Loucy (cell line): ENCODE results near the gene PRMT1.
A peak's percentile ranks its signal among the peaks of the same experiment; 100 is the strongest.

Source experiments
- H2AFZ ChIP-seq: fragments of 200-600 bp; sonication (generic); 2 replicates; pipeline ENCODE4 v1.6.0; 2016; ENCODE audit warnings: antibody characterized with exemption, mild to moderate bottlenecking, low read length, moderate library complexity
- H3F3A ChIP-seq: fragments of 200-600 bp; 2 replicates; pipeline ENCODE4 v1.6.0; 2016; ENCODE audit warnings: antibody characterized with exemption, low read depth, mild to moderate bottlenecking
- H3K27me3 ChIP-seq: fragments of 200-600 bp; sonication (generic); 2 replicates; pipeline ENCODE4 v1.6.1; 2014; ENCODE audit warnings: low read length, mild to moderate bottlenecking; ENCODE audit not compliant: insufficient read depth, poor library complexity, severe bottlenecking
- H3K36me3 ChIP-seq: fragments of 200-600 bp; sonication (generic); 2 replicates; pipeline ENCODE4 v1.6.1; 2016; ENCODE audit warnings: low read length; ENCODE audit not compliant: insufficient read depth
- H3K4me1 ChIP-seq: fragments of 200-600 bp; sonication (generic); 2 replicates; pipeline ENCODE4 v1.5.1; 2014; ENCODE audit warnings: low read length, mild to moderate bottlenecking; ENCODE audit not compliant: insufficient read depth, poor library complexity, severe bottlenecking
- H3K4me2 ChIP-seq: fragments of 200-600 bp; sonication (generic); 2 replicates; pipeline ENCODE4 v1.6.0; 2014; ENCODE audit warnings: antibody characterized with exemption, low read length, low read depth, mild to moderate bottlenecking; ENCODE audit not compliant: poor library complexity, severe bottlenecking
- H3K4me3 ChIP-seq: fragments of 200-600 bp; sonication (generic); 2 replicates; pipeline ENCODE4 v1.5.1; 2014; ENCODE audit warnings: low read length, mild to moderate bottlenecking, mixed read lengths; ENCODE audit not compliant: poor library complexity, severe bottlenecking
- H3K79me2 ChIP-seq: fragments of 200-600 bp; sonication (generic); 2 replicates; pipeline ENCODE4 v1.6.1; 2014; ENCODE audit warnings: low read length; ENCODE audit not compliant: insufficient read depth
- H3K9ac ChIP-seq: fragments of 200-600 bp; sonication (generic); 2 replicates; pipeline ENCODE4 v1.6.0; 2014; ENCODE audit warnings: mild to moderate bottlenecking, low read depth, low read length, moderate library complexity; ENCODE audit not compliant: poor library complexity, severe bottlenecking
- H3K9me2 ChIP-seq: fragments of 200-600 bp; sonication (generic); replicated peaks from 2 replicates; pipeline ENCODE4 v1.6.1; 2016; ENCODE audit warnings: low read depth, low read length, mixed read lengths
- H3K9me3 ChIP-seq: fragments of 200-600 bp; sonication (generic); 2 replicates; pipeline ENCODE4 v1.6.1; 2014; ENCODE audit warnings: mild to moderate bottlenecking, antibody characterized with exemption, low read length, low read depth; ENCODE audit not compliant: insufficient read depth
- H4K20me1 ChIP-seq: fragments of 200-600 bp; sonication (generic); 2 replicates; pipeline ENCODE4 v1.6.0; 2014; ENCODE audit warnings: antibody characterized with exemption, low read length, mild to moderate bottlenecking; ENCODE audit not compliant: insufficient read depth, poor library complexity, severe bottlenecking
- EZH2phosphoT487 ChIP-seq: fragments of 200-600 bp; IDR thresholded peaks from 2 replicates; pipeline ENCODE4 v1.6.1; 2018; ENCODE audit warnings: antibody characterized with exemption, mild to moderate bottlenecking, moderate library complexity, borderline replicate concordance
- TF ChIP-seq, protein P1 (sequence below): fragments of 200-600 bp; sonication (generic); conservative IDR thresholded peaks from 2 replicates; pipeline ENCODE4 v1.5.1; 2014; ENCODE audit warnings: mild to moderate bottlenecking, antibody characterized with exemption, low read length

PRMT1 gene

GRCh38 chr19:49677901-49678674 is 1.0 kb downstream of the PRMT1 start:
- Histone ChIP-seq H3K36me3 (peaks cover 20% of the 10 kb centered on the region; the same call in 1 of the 2 replicates), H3K9me3 (no peaks in the 10 kb centered on the region), H3K9ac (peak overlapping the region; percentile 94), H3K4me3 (peak overlapping the region; percentile 99), H4K20me1 (peaks cover 46% of the 10 kb centered on the region), H2AFZ (no peak overlapping the region), H3K27me3 (peaks cover 4% of the 10 kb centered on the region), H3K79me2 (peaks cover 50% of the 10 kb centered on the region), H3F3A (peaks cover 3% of the 10 kb centered on the region; the same call in 1 of the 2 replicates), H3K9me2 (no peaks in the 10 kb centered on the region), H3K4me2 (peak overlapping the region; percentile 82), H3K4me1 (peaks cover 28% of the 10 kb centered on the region)
- TF ChIP-seq, protein P1, sequence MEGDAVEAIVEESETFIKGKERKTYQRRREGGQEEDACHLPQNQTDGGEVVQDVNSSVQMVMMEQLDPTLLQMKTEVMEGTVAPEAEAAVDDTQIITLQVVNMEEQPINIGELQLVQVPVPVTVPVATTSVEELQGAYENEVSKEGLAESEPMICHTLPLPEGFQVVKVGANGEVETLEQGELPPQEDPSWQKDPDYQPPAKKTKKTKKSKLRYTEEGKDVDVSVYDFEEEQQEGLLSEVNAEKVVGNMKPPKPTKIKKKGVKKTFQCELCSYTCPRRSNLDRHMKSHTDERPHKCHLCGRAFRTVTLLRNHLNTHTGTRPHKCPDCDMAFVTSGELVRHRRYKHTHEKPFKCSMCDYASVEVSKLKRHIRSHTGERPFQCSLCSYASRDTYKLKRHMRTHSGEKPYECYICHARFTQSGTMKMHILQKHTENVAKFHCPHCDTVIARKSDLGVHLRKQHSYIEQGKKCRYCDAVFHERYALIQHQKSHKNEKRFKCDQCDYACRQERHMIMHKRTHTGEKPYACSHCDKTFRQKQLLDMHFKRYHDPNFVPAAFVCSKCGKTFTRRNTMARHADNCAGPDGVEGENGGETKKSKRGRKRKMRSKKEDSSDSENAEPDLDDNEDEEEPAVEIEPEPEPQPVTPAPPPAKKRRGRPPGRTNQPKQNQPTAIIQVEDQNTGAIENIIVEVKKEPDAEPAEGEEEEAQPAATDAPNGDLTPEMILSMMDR = peak; percentile 79
- TF ChIP-seq EZH2phosphoT487 = no peak

- H3K4me2 ChIP-seq = peak overlapping the region; percentile 82
- H2AFZ ChIP-seq = no peak overlapping the region
- no peaks in the 10 kb centered on the region for H3K9me2 ChIP-seq
- H3K79me2 ChIP-seq = peaks cover 50% of the 10 kb centered on the region
- peaks cover 28% of the 10 kb centered on the region for H3K4me1 ChIP-seq
- no peak overlapping the region for H3K9ac ChIP-seq
- H3K27me3 ChIP-seq = peaks cover 4% of the 10 kb centered on the region
- peaks cover 52% of the 10 kb centered on the region for H4K20me1 ChIP-seq
- peak overlapping the region; percentile 99 for H3K4me3 ChIP-seq
- H3K36me3 ChIP-seq = peaks cover 29% of the 10 kb centered on the region; the same call in 1 of the 2 replicates
- peaks cover 3% of the 10 kb centered on the region; the same call in 1 of the 2 replicates for H3F3A ChIP-seq
- no peaks in the 10 kb centered on the region for H3K9me3 ChIP-seq
- no peak for TF ChIP-seq EZH2phosphoT487
- TF ChIP-seq, protein P1 = no peak
Measured at GRCh38 chr19:49678985-49679770, 2.1 kb downstream of the PRMT1 start.

- TF ChIP-seq, protein P1 = no peak
- TF ChIP-seq EZH2phosphoT487 = no peak
- peaks cover 34% of the 10 kb centered on the region; the same call in 1 of the 2 replicates for H3K36me3 ChIP-seq
- peaks cover 53% of the 10 kb centered on the region for H4K20me1 ChIP-seq
- H3K9me3 ChIP-seq = no peaks in the 10 kb centered on the region
- peak overlapping the region; percentile 82 for H3K4me2 ChIP-seq
- peaks cover 4% of the 10 kb centered on the region for H3K27me3 ChIP-seq
- peak overlapping the region; percentile 54 for H3K4me3 ChIP-seq
- peak overlapping the region; percentile 43 for H3K9ac ChIP-seq
- peaks cover 50% of the 10 kb centered on the region for H3K79me2 ChIP-seq
- H2AFZ ChIP-seq = no peak overlapping the region
- H3K4me1 ChIP-seq = peaks cover 28% of the 10 kb centered on the region
- peaks cover 1% of the 10 kb centered on the region; the same call in 1 of the 2 replicates for H3F3A ChIP-seq
- H3K9me2 ChIP-seq = no peaks in the 10 kb centered on the region
Measured at GRCh38 chr19:49679771-49680413, 2.8 kb downstream of the PRMT1 start.
